ENCODE data around the gene PLXDC1.

- TF ChIP-seq, protein P1, sequence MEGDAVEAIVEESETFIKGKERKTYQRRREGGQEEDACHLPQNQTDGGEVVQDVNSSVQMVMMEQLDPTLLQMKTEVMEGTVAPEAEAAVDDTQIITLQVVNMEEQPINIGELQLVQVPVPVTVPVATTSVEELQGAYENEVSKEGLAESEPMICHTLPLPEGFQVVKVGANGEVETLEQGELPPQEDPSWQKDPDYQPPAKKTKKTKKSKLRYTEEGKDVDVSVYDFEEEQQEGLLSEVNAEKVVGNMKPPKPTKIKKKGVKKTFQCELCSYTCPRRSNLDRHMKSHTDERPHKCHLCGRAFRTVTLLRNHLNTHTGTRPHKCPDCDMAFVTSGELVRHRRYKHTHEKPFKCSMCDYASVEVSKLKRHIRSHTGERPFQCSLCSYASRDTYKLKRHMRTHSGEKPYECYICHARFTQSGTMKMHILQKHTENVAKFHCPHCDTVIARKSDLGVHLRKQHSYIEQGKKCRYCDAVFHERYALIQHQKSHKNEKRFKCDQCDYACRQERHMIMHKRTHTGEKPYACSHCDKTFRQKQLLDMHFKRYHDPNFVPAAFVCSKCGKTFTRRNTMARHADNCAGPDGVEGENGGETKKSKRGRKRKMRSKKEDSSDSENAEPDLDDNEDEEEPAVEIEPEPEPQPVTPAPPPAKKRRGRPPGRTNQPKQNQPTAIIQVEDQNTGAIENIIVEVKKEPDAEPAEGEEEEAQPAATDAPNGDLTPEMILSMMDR (IDR thresholded peaks at IDR 0.05) = no peak
- no peak for TF ChIP-seq POLR2A (IDR thresholded peaks at IDR 0.05)
- TF ChIP-seq EP300 (IDR thresholded peaks at IDR 0.05) = no peak
Observed at GRCh38 chr17:39132192-39132610, 19.2 kb downstream of the PLXDC1 start.
